ENCODE measurements around the gene SYNGR2.
A peak's percentile ranks its signal among the peaks of the same experiment; 100 is the strongest.
"Not testable (repeated sequence)": the region's sequence is repeated elsewhere in the genome, so short reads cannot be mapped to it uniquely, and the experiment has no call there.

Gene SYNGR2

DNA sequence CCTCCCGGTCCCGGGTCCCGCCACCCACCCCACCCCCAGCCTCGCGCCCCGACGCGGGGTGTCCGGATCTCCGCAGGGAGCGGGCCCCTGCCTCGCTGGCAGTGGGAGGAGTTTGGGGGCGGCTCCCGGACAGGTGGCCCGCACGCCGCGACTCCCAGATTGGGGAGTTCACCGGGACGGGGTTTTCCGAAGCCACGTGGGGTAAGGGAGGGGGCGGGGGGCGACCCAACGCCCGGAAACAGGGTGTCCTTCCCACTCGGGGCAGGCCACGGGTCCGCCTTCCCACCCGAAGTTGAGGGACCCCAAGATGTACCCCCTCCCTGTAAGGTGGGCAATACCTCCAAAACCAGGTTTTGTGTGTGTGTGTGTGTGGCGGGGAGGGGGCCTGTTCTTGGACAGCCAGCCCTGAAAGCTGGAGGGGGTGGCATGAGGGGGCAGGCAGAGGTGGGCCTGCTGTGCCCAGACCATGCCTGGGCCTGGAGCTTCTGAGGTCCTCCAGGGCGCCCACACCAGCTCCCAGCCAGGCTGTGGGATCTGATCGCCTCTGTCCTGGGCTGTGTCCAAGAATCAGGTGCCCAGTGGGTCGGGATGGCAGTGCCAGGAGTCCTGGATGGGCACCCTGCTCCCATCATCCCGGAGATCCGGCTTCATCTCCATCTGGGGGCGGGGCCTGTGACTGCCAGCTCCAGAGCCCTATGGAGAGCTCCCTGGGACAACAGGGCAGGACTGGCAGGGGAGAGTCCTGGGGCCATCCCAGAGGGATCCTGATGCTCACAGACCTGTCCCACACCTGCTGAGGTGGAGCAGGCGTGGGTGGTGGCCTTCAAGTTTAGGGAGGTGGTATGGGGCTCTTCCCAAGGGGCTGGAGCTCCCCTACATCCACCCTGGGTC, 767 bp downstream of the SYNGR2 start:
- no peak for TF ChIP-seq EZH2 (IDR thresholded peaks at IDR 0.05; ENCODE audit: borderline replicate concordance, low read depth, low read length, severe bottlenecking)
- TF ChIP-seq, protein P1, sequence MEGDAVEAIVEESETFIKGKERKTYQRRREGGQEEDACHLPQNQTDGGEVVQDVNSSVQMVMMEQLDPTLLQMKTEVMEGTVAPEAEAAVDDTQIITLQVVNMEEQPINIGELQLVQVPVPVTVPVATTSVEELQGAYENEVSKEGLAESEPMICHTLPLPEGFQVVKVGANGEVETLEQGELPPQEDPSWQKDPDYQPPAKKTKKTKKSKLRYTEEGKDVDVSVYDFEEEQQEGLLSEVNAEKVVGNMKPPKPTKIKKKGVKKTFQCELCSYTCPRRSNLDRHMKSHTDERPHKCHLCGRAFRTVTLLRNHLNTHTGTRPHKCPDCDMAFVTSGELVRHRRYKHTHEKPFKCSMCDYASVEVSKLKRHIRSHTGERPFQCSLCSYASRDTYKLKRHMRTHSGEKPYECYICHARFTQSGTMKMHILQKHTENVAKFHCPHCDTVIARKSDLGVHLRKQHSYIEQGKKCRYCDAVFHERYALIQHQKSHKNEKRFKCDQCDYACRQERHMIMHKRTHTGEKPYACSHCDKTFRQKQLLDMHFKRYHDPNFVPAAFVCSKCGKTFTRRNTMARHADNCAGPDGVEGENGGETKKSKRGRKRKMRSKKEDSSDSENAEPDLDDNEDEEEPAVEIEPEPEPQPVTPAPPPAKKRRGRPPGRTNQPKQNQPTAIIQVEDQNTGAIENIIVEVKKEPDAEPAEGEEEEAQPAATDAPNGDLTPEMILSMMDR (IDR thresholded peaks at IDR 0.05; ENCODE audit: borderline replicate concordance, extremely low read depth, low read length, poor library complexity, severe bottlenecking), result no peak
- Histone ChIP-seq H3K4me3 (ENCODE audit: low read depth in 1 of 2, low read length in 2 of 2) (peak overlapping the region; percentile 66 to 70; a peak in 3 of 4 replicates), H4K20me1 (ENCODE audit: insufficient read depth, low read length) (peaks cover 32% of the 10 kb centered on the region), H2AFZ (ENCODE audit: low read depth, low read length) (peak overlapping the region; percentile 63), H3K27me3 (ENCODE audit: insufficient read depth, low read length, poor library complexity) (no peaks in the 10 kb centered on the region), H3K4me1 (ENCODE audit: insufficient read depth, low read length) (peaks cover 38% of the 10 kb centered on the region), H3K9ac (ENCODE audit: low read depth, low read length) (peak overlapping the region; percentile 70), H3K9me3 (ENCODE audit: insufficient read depth, low read length, severe bottlenecking) (no peaks in the 10 kb centered on the region), H3K27ac (ENCODE audit: low read length) (peak overlapping the region; percentile 65), H3K36me3 (ENCODE audit: insufficient read depth, low read length) (peaks cover 33% of the 10 kb centered on the region), H3K4me2 (ENCODE audit: insufficient read depth, low read length) (peak overlapping the region; percentile 96), H3K79me2 (ENCODE audit: insufficient read depth, low read length) (peaks cover 14% of the 10 kb centered on the region)
- ATAC-seq (ENCODE audit: insufficient read depth, low read depth) (peak; percentile 26), DNase-seq (peak; percentile 29)

DNA sequence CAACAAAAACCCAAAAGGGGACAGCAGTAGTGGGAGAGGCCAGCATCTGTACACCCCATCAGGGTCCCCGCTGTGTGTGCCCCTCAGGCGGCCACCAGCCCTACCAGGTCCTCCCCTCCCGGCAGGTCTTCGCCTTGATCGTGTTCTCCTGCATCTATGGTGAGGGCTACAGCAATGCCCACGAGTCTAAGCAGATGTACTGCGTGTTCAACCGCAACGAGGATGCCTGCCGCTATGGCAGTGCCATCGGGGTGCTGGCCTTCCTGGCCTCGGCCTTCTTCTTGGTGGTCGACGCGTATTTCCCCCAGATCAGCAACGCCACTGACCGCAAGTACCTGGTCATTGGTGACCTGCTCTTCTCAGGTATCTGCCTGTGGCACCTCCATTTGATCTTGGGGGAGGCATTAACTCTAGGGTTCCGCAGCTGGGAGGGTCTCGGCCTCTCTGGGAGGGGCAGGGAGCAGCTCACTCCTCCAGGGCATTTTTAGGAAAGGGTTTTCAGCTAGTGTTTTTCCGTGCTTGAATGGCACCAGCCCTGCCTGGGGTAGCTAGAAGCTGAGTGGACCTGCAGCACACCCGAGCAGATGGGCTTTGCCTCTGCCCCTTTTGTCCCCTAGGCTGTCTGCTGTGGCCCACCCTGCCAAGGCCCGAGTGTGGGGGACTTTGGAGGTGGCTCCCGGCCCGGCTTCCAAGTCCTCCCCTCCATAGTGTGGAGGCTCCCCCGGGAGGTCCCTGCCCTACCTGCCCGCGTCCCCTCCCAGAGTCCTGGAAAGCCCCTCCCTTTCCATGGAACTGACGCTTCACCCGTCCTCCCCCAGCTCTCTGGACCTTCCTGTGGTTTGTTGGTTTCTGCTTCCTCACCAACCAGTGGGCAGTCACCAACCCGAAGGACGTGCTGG, 2.6 kb downstream of the SYNGR2 start:
- no peak for DNase-seq
- Histone ChIP-seq H2AFZ (ENCODE audit: low read depth, low read length) (no peak overlapping the region), H3K79me2 (ENCODE audit: insufficient read depth, low read length) (peaks cover 14% of the 10 kb centered on the region), H4K20me1 (ENCODE audit: insufficient read depth, low read length) (peaks cover 45% of the 10 kb centered on the region), H3K36me3 (ENCODE audit: insufficient read depth, low read length) (peaks cover 51% of the 10 kb centered on the region), H3K27me3 (ENCODE audit: insufficient read depth, low read length, poor library complexity) (no peaks in the 10 kb centered on the region), H3K4me1 (ENCODE audit: insufficient read depth, low read length) (peaks cover 38% of the 10 kb centered on the region), H3K9ac (ENCODE audit: low read depth, low read length) (no peak overlapping the region), H3K4me3 (ENCODE audit: low read depth in 1 of 2, low read length in 2 of 2) (no peak overlapping the region), H3K27ac (ENCODE audit: low read length) (no peak overlapping the region), H3K9me3 (ENCODE audit: insufficient read depth, low read length, severe bottlenecking) (no peaks in the 10 kb centered on the region), H3K4me2 (ENCODE audit: insufficient read depth, low read length) (peak overlapping the region; percentile 17; the same call in 1 of the 2 replicates)
- ATAC-seq (ENCODE audit: insufficient read depth, low read depth), result no peak
- no peak for TF ChIP-seq EZH2 (IDR thresholded peaks at IDR 0.05; ENCODE audit: borderline replicate concordance, low read depth, low read length, severe bottlenecking)
- TF ChIP-seq, protein P1 (IDR thresholded peaks at IDR 0.05; ENCODE audit: borderline replicate concordance, extremely low read depth, low read length, poor library complexity, severe bottlenecking), result no peak

- H3K9me3 ChIP-seq (ENCODE audit: insufficient read depth, low read length, severe bottlenecking); DNase-seq; ATAC-seq (ENCODE audit: insufficient read depth, low read depth); H3K4me2 ChIP-seq (ENCODE audit: insufficient read depth, low read length); H3K4me3 ChIP-seq (ENCODE audit: low read depth in 1 of 2, low read length in 2 of 2); H3K27ac ChIP-seq (ENCODE audit: low read length); H3K9ac ChIP-seq (ENCODE audit: low read depth, low read length); H2AFZ ChIP-seq (ENCODE audit: low read depth, low read length); H3K27me3 ChIP-seq (ENCODE audit: insufficient read depth, low read length, poor library complexity): not testable (repeated sequence)
- Histone ChIP-seq H4K20me1 (ENCODE audit: insufficient read depth, low read length) (peaks cover 48% of the 10 kb centered on the region), H3K4me1 (ENCODE audit: insufficient read depth, low read length) (peaks cover 38% of the 10 kb centered on the region), H3K36me3 (ENCODE audit: insufficient read depth, low read length) (peaks cover 59% of the 10 kb centered on the region), H3K79me2 (ENCODE audit: insufficient read depth, low read length) (peaks cover 14% of the 10 kb centered on the region)
Observed at GRCh38 chr17:78171591-78172248, 3.3 kb downstream of the SYNGR2 start.
